ENCODE data around the gene REXO2.

The REXO2 gene

GRCh38 chr11:114439229-114440120 is at the start of gene REXO2:
Gene REXO2 (plus strand): TSS chr11:114439467. CDS start chr11:114439529, 62 bp downstream.
- peaks cover 27% of the 10 kb centered on the region for H3K36me3 ChIP-seq (ENCODE audit: control insufficient read depth, insufficient read depth, low read length)
- H3K4me3 ChIP-seq (ENCODE audit: low read depth, low read length) = peak within 1 kb of the TSS; percentile 98
- H3K27ac ChIP-seq (ENCODE audit: low read depth, low read length) = peak within 1 kb of the TSS; percentile 89
- no peaks in the 10 kb centered on the region for H3K27me3 ChIP-seq (ENCODE audit: control insufficient read depth, insufficient read depth, low read length)
- peak within 1 kb of the TSS; percentile 90 for H3K9ac ChIP-seq (ENCODE audit: low read depth, low read length)
- H3K9me3 ChIP-seq (ENCODE audit: control insufficient read depth, insufficient read depth, low read length) = no peaks in the 10 kb centered on the region
- peaks cover 37% of the 10 kb centered on the region for H3K4me1 ChIP-seq (ENCODE audit: control insufficient read depth, insufficient read depth, low read length)

- no peak overlapping the region for H3K27ac ChIP-seq (ENCODE audit: low read depth, low read length)
- peaks cover 10% of the 10 kb centered on the region; the same call in 1 of the 2 replicates for H3K4me1 ChIP-seq (ENCODE audit: control insufficient read depth, insufficient read depth, low read length)
- no peaks in the 10 kb centered on the region for H3K36me3 ChIP-seq (ENCODE audit: control insufficient read depth, insufficient read depth, low read length)
- no peak overlapping the region for H3K9ac ChIP-seq (ENCODE audit: low read depth, low read length)
- H3K4me3 ChIP-seq (ENCODE audit: low read depth, low read length) = no peak overlapping the region
- H3K9me3 ChIP-seq (ENCODE audit: control insufficient read depth, insufficient read depth, low read length) = no peaks in the 10 kb centered on the region
- H3K27me3 ChIP-seq (ENCODE audit: control insufficient read depth, insufficient read depth, low read length) = no peaks in the 10 kb centered on the region
Observed at GRCh38 chr11:114392735-114393667, 46.3 kb upstream of the REXO2 start.

DNA sequence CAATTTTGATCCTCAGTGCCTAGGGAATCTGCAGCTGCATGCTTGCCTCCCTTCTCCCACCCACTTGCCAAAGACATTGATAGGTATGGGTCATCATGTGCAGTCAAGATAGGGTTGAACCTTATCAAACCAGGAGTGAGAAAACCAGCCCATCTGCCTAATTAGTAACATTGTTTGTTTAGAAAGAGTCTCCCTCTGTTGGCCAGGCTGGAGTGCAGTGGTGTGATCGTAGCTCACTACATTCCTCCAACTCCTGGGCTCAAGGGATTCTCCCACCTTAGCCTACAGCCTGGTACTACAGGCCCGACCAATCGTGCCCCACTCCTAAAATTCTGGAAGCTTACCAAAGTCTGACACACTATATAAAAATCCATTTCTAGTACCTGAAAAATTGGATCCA is 43.5 kb upstream of the REXO2 start:
- H3K9me3 ChIP-seq (ENCODE audit: control insufficient read depth, insufficient read depth, low read length) = no peaks in the 10 kb centered on the region

GRCh38 chr11:114396916-114397315 is 42.4 kb upstream of the REXO2 start:
- Histone ChIP-seq H3K9me3 (ENCODE audit: control insufficient read depth, insufficient read depth, low read length) (no peaks in the 10 kb centered on the region), H3K27ac (ENCODE audit: low read depth, low read length) (no peak overlapping the region), H3K9ac (ENCODE audit: low read depth, low read length) (no peak overlapping the region), H3K36me3 (ENCODE audit: control insufficient read depth, insufficient read depth, low read length) (no peaks in the 10 kb centered on the region), H3K4me3 (ENCODE audit: low read depth, low read length) (no peak overlapping the region), H3K27me3 (ENCODE audit: control insufficient read depth, insufficient read depth, low read length) (no peaks in the 10 kb centered on the region), H3K4me1 (ENCODE audit: control insufficient read depth, insufficient read depth, low read length) (peaks cover 24% of the 10 kb centered on the region)

More for the DNA sequence above, 43.5 kb upstream of the REXO2 start:
- H3K4me1 ChIP-seq (ENCODE audit: control insufficient read depth, insufficient read depth, low read length) = peaks cover 24% of the 10 kb centered on the region
- H3K27me3 ChIP-seq (ENCODE audit: control insufficient read depth, insufficient read depth, low read length) = no peaks in the 10 kb centered on the region
- no peak overlapping the region for H3K27ac ChIP-seq (ENCODE audit: low read depth, low read length)
- no peak overlapping the region for H3K4me3 ChIP-seq (ENCODE audit: low read depth, low read length)
- H3K36me3 ChIP-seq (ENCODE audit: control insufficient read depth, insufficient read depth, low read length) = no peaks in the 10 kb centered on the region
- no peak overlapping the region for H3K9ac ChIP-seq (ENCODE audit: low read depth, low read length)

GRCh38 chr11:114397349-114397982 is 41.8 kb upstream of the REXO2 start:
- Histone ChIP-seq H3K9me3 (ENCODE audit: control insufficient read depth, insufficient read depth, low read length) (no peaks in the 10 kb centered on the region), H3K27me3 (ENCODE audit: control insufficient read depth, insufficient read depth, low read length) (no peaks in the 10 kb centered on the region), H3K4me1 (ENCODE audit: control insufficient read depth, insufficient read depth, low read length) (peaks cover 24% of the 10 kb centered on the region), H3K9ac (ENCODE audit: low read depth, low read length) (no peak overlapping the region), H3K27ac (ENCODE audit: low read depth, low read length) (no peak overlapping the region), H3K36me3 (ENCODE audit: control insufficient read depth, insufficient read depth, low read length) (no peaks in the 10 kb centered on the region), H3K4me3 (ENCODE audit: low read depth, low read length) (no peak overlapping the region)

DNA sequence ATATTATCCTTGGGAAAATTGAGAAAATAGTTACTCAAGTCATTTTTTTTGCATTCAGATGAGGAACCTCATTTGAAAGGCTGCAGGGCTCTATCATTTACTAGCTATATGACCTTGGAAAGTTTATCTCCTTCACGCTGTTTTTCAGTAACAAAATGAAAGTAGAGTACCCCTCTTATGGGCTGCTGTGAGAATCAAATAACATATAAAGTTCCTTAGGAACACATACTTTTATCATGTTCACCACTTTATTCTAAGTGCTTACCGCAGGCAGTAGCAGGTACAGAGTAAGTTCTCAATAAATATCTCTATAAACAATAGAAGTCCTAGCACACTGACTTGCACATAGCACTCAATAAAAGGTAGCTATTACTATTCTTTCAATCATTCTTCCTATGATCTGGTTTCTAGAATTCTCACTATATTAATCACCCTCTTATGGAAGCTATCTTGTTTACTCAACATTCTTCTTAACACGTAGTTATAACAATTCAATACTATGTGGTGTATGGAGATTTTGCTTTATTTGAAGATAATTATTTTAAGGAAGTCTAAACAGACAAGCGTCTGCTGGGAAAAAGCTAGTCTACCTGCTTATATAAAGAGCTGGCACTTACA is 40.9 kb upstream of the REXO2 start:
- peaks cover 9% of the 10 kb centered on the region for H3K36me3 ChIP-seq (ENCODE audit: control insufficient read depth, insufficient read depth, low read length)
- H3K9ac ChIP-seq (ENCODE audit: low read depth, low read length) = no peak overlapping the region
- H3K9me3 ChIP-seq (ENCODE audit: control insufficient read depth, insufficient read depth, low read length) = no peaks in the 10 kb centered on the region
- H3K27ac ChIP-seq (ENCODE audit: low read depth, low read length) = no peak overlapping the region
- no peaks in the 10 kb centered on the region for H3K27me3 ChIP-seq (ENCODE audit: control insufficient read depth, insufficient read depth, low read length)
- H3K4me3 ChIP-seq (ENCODE audit: low read depth, low read length) = peak overlapping the region; percentile 88; the same call in 1 of the 2 replicates
- peaks cover 24% of the 10 kb centered on the region for H3K4me1 ChIP-seq (ENCODE audit: control insufficient read depth, insufficient read depth, low read length)

GRCh38 chr11:114399490-114400215 is 39.6 kb upstream of the REXO2 start:
- Histone ChIP-seq H3K4me3 (ENCODE audit: low read depth, low read length) (peak overlapping the region; percentile 88), H3K9me3 (ENCODE audit: control insufficient read depth, insufficient read depth, low read length) (no peaks in the 10 kb centered on the region), H3K36me3 (ENCODE audit: control insufficient read depth, insufficient read depth, low read length) (peaks cover 22% of the 10 kb centered on the region), H3K27me3 (ENCODE audit: control insufficient read depth, insufficient read depth, low read length) (no peaks in the 10 kb centered on the region), H3K4me1 (ENCODE audit: control insufficient read depth, insufficient read depth, low read length) (peaks cover 24% of the 10 kb centered on the region), H3K9ac (ENCODE audit: low read depth, low read length) (peak overlapping the region; percentile 98), H3K27ac (ENCODE audit: low read depth, low read length) (peak overlapping the region; percentile 99)

- peaks cover 24% of the 10 kb centered on the region for H3K4me1 ChIP-seq (ENCODE audit: control insufficient read depth, insufficient read depth, low read length)
- peak within 1 kb of the TSS; percentile 88 for H3K4me3 ChIP-seq (ENCODE audit: low read depth, low read length)
- peaks cover 29% of the 10 kb centered on the region for H3K36me3 ChIP-seq (ENCODE audit: control insufficient read depth, insufficient read depth, low read length)
- H3K9ac ChIP-seq (ENCODE audit: low read depth, low read length) = peak within 1 kb of the TSS; percentile 98
- peak within 1 kb of the TSS; percentile 99 for H3K27ac ChIP-seq (ENCODE audit: low read depth, low read length)
- H3K27me3 ChIP-seq (ENCODE audit: control insufficient read depth, insufficient read depth, low read length) = no peaks in the 10 kb centered on the region
- no peaks in the 10 kb centered on the region for H3K9me3 ChIP-seq (ENCODE audit: control insufficient read depth, insufficient read depth, low read length)
Observed at GRCh38 chr11:114400216-114400914, 38.9 kb upstream of the REXO2 start, which contains the start of the genes C11orf71 and RBM7. Gene C11orf71 (minus strand): TSS chr11:114400511. CDS start chr11:114400331, 180 bp downstream. Gene RBM7 (plus strand): TSS chr11:114400666. CDS start chr11:114400672, 6 bp downstream.

GRCh38 chr11:114400915-114401223 is 38.4 kb upstream of the REXO2 start:
- Histone ChIP-seq H3K9me3 (ENCODE audit: control insufficient read depth, insufficient read depth, low read length) (no peaks in the 10 kb centered on the region), H3K36me3 (ENCODE audit: control insufficient read depth, insufficient read depth, low read length) (peaks cover 34% of the 10 kb centered on the region), H3K9ac (ENCODE audit: low read depth, low read length) (peak overlapping the region; percentile 98), H3K4me1 (ENCODE audit: control insufficient read depth, insufficient read depth, low read length) (peaks cover 23% of the 10 kb centered on the region), H3K27ac (ENCODE audit: low read depth, low read length) (peak overlapping the region; percentile 99), H3K27me3 (ENCODE audit: control insufficient read depth, insufficient read depth, low read length) (no peaks in the 10 kb centered on the region), H3K4me3 (ENCODE audit: low read depth, low read length) (peak overlapping the region; percentile 88)

All from HUES48 (cell line).